ENCODE results near the gene ADGRG6. TPM values are rescaled to one million over a fixed set of nuclear protein-coding genes. Genes with fewer than 3 reads are reported as not detected.

ADGRG6 gene
- total RNA-seq, 2 donors from 2014 or later: 17.0 to 17.9 TPM

DNA sequence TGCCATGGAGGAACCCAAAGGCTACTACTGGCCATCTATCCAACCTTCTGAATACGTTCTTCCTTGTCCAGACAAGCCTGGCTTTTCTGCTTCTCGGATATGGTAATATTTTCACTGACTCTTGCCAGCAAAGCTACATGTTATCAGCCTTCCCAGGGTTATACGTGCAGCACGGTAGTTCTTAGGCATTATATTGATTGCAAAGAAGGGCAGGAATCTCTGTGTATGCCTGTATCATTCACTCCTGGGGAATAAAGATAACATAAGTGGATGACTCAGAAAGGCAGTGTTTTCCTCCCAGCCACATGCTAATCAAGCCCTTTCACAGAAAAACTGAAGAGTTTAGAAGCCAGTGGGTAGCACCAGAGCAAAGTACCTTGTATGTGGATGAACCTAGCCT is 98.7 kb downstream of the ADGRG6 start:
- Histone ChIP-seq H3K27ac (no peak overlapping the region), H3K9ac (ENCODE audit: low read depth in 2 of 2, low read length in 2 of 2) (no peak overlapping the region), H3K4me3 (no peak overlapping the region), H3K36me3 (no peaks in the 10 kb centered on the region), H3K4me1 (no peaks in the 10 kb centered on the region), H3K27me3 (no peaks in the 10 kb centered on the region), H3K9me3 (no peaks in the 10 kb centered on the region)
- no peak for DNase-seq
- intact Hi-C loops (cut with DNase I): no loop called here
- TF ChIP-seq, protein P1, sequence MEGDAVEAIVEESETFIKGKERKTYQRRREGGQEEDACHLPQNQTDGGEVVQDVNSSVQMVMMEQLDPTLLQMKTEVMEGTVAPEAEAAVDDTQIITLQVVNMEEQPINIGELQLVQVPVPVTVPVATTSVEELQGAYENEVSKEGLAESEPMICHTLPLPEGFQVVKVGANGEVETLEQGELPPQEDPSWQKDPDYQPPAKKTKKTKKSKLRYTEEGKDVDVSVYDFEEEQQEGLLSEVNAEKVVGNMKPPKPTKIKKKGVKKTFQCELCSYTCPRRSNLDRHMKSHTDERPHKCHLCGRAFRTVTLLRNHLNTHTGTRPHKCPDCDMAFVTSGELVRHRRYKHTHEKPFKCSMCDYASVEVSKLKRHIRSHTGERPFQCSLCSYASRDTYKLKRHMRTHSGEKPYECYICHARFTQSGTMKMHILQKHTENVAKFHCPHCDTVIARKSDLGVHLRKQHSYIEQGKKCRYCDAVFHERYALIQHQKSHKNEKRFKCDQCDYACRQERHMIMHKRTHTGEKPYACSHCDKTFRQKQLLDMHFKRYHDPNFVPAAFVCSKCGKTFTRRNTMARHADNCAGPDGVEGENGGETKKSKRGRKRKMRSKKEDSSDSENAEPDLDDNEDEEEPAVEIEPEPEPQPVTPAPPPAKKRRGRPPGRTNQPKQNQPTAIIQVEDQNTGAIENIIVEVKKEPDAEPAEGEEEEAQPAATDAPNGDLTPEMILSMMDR (IDR thresholded peaks at IDR 0.05): no peak

DNA sequence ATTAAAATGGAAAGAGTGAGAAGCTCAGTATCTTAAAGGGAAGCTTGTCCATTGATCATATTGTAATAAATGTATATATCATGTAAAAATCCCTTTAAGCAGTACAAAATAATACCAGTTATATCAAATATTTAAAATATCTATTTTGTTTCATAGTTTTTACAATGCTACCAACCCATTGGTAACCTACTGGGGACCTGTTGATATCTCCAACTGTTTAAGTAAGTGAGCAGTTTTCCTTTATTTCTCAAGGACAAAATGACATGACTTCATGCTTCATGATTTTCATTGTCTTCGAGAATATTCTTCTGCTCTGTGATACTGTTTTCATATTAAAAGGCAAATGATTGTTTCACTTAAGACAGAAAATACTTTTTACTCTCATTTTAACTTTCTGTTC is 100.0 kb downstream of the ADGRG6 start:
- TF ChIP-seq, protein P1 (IDR thresholded peaks at IDR 0.05): no peak
- Histone ChIP-seq H3K27me3 (no peaks in the 10 kb centered on the region), H3K4me3 (no peak overlapping the region), H3K4me1 (no peaks in the 10 kb centered on the region), H3K9me3 (no peaks in the 10 kb centered on the region), H3K9ac (ENCODE audit: low read depth in 2 of 2, low read length in 2 of 2) (no peak overlapping the region), H3K36me3 (no peaks in the 10 kb centered on the region), H3K27ac (no peak overlapping the region)
- intact Hi-C loops (cut with DNase I): no loop called here
- no peak for DNase-seq

DNA sequence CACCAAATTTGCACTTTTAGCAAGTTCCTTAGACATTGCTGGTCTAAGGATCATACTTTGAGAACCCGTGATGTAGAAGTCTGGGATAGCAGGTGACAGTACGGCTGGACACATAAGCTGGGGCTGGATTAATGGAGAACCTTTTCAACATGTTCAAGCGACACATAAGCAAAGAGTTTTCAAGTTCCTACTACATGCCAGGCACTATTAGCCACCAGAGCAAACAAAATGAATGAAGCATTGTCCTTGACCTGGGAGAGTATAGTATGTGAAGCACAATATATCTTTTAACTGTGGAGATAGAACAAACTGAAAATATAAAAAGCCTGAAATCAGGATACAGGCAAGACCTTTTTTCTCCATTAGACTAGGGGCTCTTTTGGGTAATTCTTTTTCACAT is 102.9 kb downstream of the ADGRG6 start:
- DNase-seq: no peak
- intact Hi-C loops (cut with DNase I): no loop called here

DNA sequence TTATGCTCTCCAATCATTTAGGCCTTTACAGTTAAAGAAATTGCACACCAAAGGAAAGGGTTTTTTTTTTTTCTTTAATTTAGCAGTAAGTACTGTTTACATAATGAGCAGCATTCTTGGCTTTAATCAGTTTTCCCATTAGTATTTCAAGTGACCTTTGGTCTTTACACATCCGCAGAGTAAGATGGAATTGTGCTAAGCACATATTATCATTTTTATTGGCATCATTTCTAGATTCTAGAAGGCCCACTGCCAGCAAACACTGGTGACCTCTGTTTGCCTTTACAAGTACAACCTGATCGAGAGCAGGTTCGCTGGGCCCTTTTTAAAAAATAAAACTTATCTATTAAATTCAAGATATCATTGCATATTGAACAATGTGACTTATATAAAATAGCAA is 104.3 kb downstream of the ADGRG6 start:
- Histone ChIP-seq H3K27me3 (no peaks in the 10 kb centered on the region), H3K4me3 (no peak overlapping the region), H3K27ac (no peak overlapping the region), H3K36me3 (no peaks in the 10 kb centered on the region), H3K4me1 (no peaks in the 10 kb centered on the region), H3K9me3 (no peaks in the 10 kb centered on the region), H3K9ac (ENCODE audit: low read depth in 2 of 2, low read length in 2 of 2) (no peak overlapping the region)
- intact Hi-C loops (cut with DNase I): no loop called here
- no peak for DNase-seq
- TF ChIP-seq, protein P1 (IDR thresholded peaks at IDR 0.05): no peak

More for the DNA sequence above, 102.9 kb downstream of the ADGRG6 start:
- Histone ChIP-seq H3K27ac (no peak overlapping the region), H3K27me3 (no peaks in the 10 kb centered on the region), H3K9me3 (no peaks in the 10 kb centered on the region), H3K9ac (ENCODE audit: low read depth in 2 of 2, low read length in 2 of 2) (no peak overlapping the region), H3K36me3 (no peaks in the 10 kb centered on the region), H3K4me3 (no peak overlapping the region), H3K4me1 (no peaks in the 10 kb centered on the region)
- TF ChIP-seq, protein P1 (IDR thresholded peaks at IDR 0.05): no peak

DNA sequence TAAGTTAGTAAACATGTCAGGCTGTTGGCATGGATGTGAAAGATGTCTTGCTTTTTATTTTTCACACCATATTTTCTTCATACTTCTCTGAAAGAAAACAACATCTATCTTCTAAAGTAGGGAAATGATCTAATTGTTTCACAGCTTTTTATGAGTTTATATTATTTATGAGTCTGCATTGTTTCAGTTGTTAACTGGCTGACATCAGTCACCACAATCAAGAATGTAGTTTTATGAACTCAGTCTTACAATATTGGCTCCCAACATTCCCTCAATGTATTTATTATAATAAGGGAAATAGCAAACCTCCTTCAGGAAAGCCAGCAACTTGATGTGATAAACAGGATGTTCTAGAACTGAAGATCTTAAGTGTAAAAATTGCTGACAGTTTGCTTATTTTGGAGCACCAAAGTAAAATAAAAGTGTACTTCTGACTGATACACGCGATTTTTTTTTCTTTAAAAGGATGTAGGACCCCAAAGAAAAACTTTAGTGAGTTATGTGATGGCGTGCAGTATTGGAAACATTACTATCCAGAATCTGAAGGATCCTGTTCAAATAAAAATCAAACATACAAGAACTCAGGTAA is 106.0 kb downstream of the ADGRG6 start:
- no peaks in the 10 kb centered on the region for H3K36me3 ChIP-seq
- H3K4me3 ChIP-seq: no peak overlapping the region
- no peaks in the 10 kb centered on the region for H3K27me3 ChIP-seq
- no peak overlapping the region for H3K9ac ChIP-seq (ENCODE audit: low read depth in 2 of 2, low read length in 2 of 2)
- TF ChIP-seq, protein P1 (IDR thresholded peaks at IDR 0.05): no peak
- H3K4me1 ChIP-seq: no peaks in the 10 kb centered on the region
- intact Hi-C loops (cut with DNase I): no loop called here
- H3K27ac ChIP-seq: no peak overlapping the region
- H3K9me3 ChIP-seq: no peaks in the 10 kb centered on the region
- no peak for DNase-seq

All from colonic mucosa (tissue), 4 donors.